ENCODE results near the gene TTLL11.

Gene TTLL11

GRCh38 chr9:121926351-121926801 is 166.7 kb downstream of the TTLL11 start:
- Histone ChIP-seq H2AK5ac (ENCODE audit: low read depth, low read length) (peak overlapping the region; percentile 58), H2BK120ac (ENCODE audit: low read depth, low read length) (no peak overlapping the region), H2BK5ac (ENCODE audit: low read length) (no peak overlapping the region), H2AFZ (ENCODE audit: low read length) (no peak overlapping the region), H3K4me1 (ENCODE audit: control insufficient read depth in 2 of 2, insufficient read depth in 1 of 2, low read depth in 1 of 2, low read length in 2 of 2) (peaks cover 0 to 7% of the 10 kb centered on the region in 2 donors), H3K27me3 (ENCODE audit: control insufficient read depth in 3 of 3, insufficient read depth in 3 of 3, low read depth in 1 of 3, low read length in 3 of 3) (peaks cover 0 to 5% (median 0%) of the 10 kb centered on the region in 3 experiments), H3K4me2 (ENCODE audit: insufficient read depth, low read length, poor library complexity, severe bottlenecking) (no peak overlapping the region), H4K91ac (ENCODE audit: low read depth, low read length, poor library complexity) (no peak overlapping the region), H3K4ac (ENCODE audit: low read length) (no peak overlapping the region), H2BK12ac (ENCODE audit: low read length) (no peak overlapping the region), H3K14ac (ENCODE audit: low read length) (peak overlapping the region; percentile 2), H3K27ac (replicated peaks; ENCODE audit: low read length) (no peak overlapping the region), H3K4me3 (ENCODE audit: low read length in 2 of 2) (no peak overlapping the region), H3K9ac (ENCODE audit: low read depth, low read length, poor library complexity) (no peak overlapping the region), H3K23ac (ENCODE audit: low read depth, low read length, poor library complexity) (no peak overlapping the region), H4K8ac (ENCODE audit: low read depth, low read length) (no peak overlapping the region), H3K79me1 (ENCODE audit: low read depth, low read length) (no peaks in the 10 kb centered on the region), H3K36me3 (replicated peaks in 1 of 2; ENCODE audit: control insufficient read depth in 2 of 2, insufficient read depth in 2 of 2, low read length in 2 of 2) (no peaks in the 10 kb centered on the region), H3K9me3 (replicated peaks in 1 of 2; ENCODE audit: control insufficient read depth in 2 of 2, insufficient read depth in 1 of 2, low read depth in 1 of 2, low read length in 2 of 2) (no peaks in the 10 kb centered on the region), H3K18ac (ENCODE audit: low read length) (peak overlapping the region; percentile 76), H2BK15ac (ENCODE audit: low read length) (no peak overlapping the region)
- no peak for DNase-seq (ENCODE audit: low spot score)
- WGBS, 2 donors (ENCODE audit: extremely low coverage in 2 of 2, insufficient read length in 2 of 2, insufficient replicate concordance in 1 of 2): no CpG with 5 or more reads among the region's 10 CpGs

- Histone ChIP-seq H3K4me2 (ENCODE audit: insufficient read depth, low read length, poor library complexity, severe bottlenecking) (no peak overlapping the region), H2BK120ac (ENCODE audit: low read depth, low read length) (no peak overlapping the region), H3K27ac (replicated peaks; ENCODE audit: low read length) (no peak overlapping the region), H3K36me3 (replicated peaks in 1 of 2; ENCODE audit: control insufficient read depth in 2 of 2, insufficient read depth in 2 of 2, low read length in 2 of 2) (no peaks in the 10 kb centered on the region), H3K4me3 (ENCODE audit: low read length in 2 of 2) (no peak overlapping the region), H2BK12ac (ENCODE audit: low read length) (no peak overlapping the region), H3K14ac (ENCODE audit: low read length) (no peak overlapping the region), H3K27me3 (ENCODE audit: control insufficient read depth in 3 of 3, insufficient read depth in 3 of 3, low read depth in 1 of 3, low read length in 3 of 3) (peaks cover 0 to 5% (median 0%) of the 10 kb centered on the region in 3 experiments), H4K91ac (ENCODE audit: low read depth, low read length, poor library complexity) (no peak overlapping the region), H2BK5ac (ENCODE audit: low read length) (no peak overlapping the region), H3K79me1 (ENCODE audit: low read depth, low read length) (no peaks in the 10 kb centered on the region), H3K4ac (ENCODE audit: low read length) (no peak overlapping the region), H2BK15ac (ENCODE audit: low read length) (no peak overlapping the region), H3K23ac (ENCODE audit: low read depth, low read length, poor library complexity) (no peak overlapping the region), H2AFZ (ENCODE audit: low read length) (no peak overlapping the region), H2AK5ac (ENCODE audit: low read depth, low read length) (peak overlapping the region; percentile 58), H3K9me3 (replicated peaks in 1 of 2; ENCODE audit: control insufficient read depth in 2 of 2, insufficient read depth in 1 of 2, low read depth in 1 of 2, low read length in 2 of 2) (no peaks in the 10 kb centered on the region), H3K9ac (ENCODE audit: low read depth, low read length, poor library complexity) (no peak overlapping the region), H4K8ac (ENCODE audit: low read depth, low read length) (no peak overlapping the region), H3K4me1 (ENCODE audit: control insufficient read depth in 2 of 2, insufficient read depth in 1 of 2, low read depth in 1 of 2, low read length in 2 of 2) (peaks cover 0 to 7% of the 10 kb centered on the region in 2 donors), H3K18ac (ENCODE audit: low read length) (peak overlapping the region; percentile 76)
- no CpG with 5 or more reads among the region's 12 CpGs for WGBS, 2 donors (ENCODE audit: extremely low coverage in 2 of 2, insufficient read length in 2 of 2, insufficient replicate concordance in 1 of 2)
- no peak for DNase-seq (ENCODE audit: low spot score)
Observed at GRCh38 chr9:121925935-121926334, 167.2 kb downstream of the TTLL11 start.

- Histone ChIP-seq H3K27me3 (ENCODE audit: control insufficient read depth in 3 of 3, insufficient read depth in 3 of 3, low read depth in 1 of 3, low read length in 3 of 3) (peaks cover 0 to 5% (median 0%) of the 10 kb centered on the region in 3 experiments), H3K4me1 (ENCODE audit: control insufficient read depth in 2 of 2, insufficient read depth in 1 of 2, low read depth in 1 of 2, low read length in 2 of 2) (peaks cover 0 to 7% of the 10 kb centered on the region in 2 donors), H2AK5ac (ENCODE audit: low read depth, low read length) (no peak overlapping the region), H2BK5ac (ENCODE audit: low read length) (no peak overlapping the region), H4K8ac (ENCODE audit: low read depth, low read length) (no peak overlapping the region), H3K4me2 (ENCODE audit: insufficient read depth, low read length, poor library complexity, severe bottlenecking) (no peak overlapping the region), H3K14ac (ENCODE audit: low read length) (no peak overlapping the region), H3K4me3 (ENCODE audit: low read length in 2 of 2) (no peak overlapping the region), H3K4ac (ENCODE audit: low read length) (no peak overlapping the region), H2BK15ac (ENCODE audit: low read length) (no peak overlapping the region), H3K79me1 (ENCODE audit: low read depth, low read length) (no peaks in the 10 kb centered on the region), H4K91ac (ENCODE audit: low read depth, low read length, poor library complexity) (no peak overlapping the region), H3K18ac (ENCODE audit: low read length) (no peak overlapping the region), H2BK120ac (ENCODE audit: low read depth, low read length) (no peak overlapping the region), H3K27ac (replicated peaks; ENCODE audit: low read length) (no peak overlapping the region), H3K23ac (ENCODE audit: low read depth, low read length, poor library complexity) (no peak overlapping the region), H3K9ac (ENCODE audit: low read depth, low read length, poor library complexity) (no peak overlapping the region), H3K9me3 (replicated peaks in 1 of 2; ENCODE audit: control insufficient read depth in 2 of 2, insufficient read depth in 1 of 2, low read depth in 1 of 2, low read length in 2 of 2) (no peaks in the 10 kb centered on the region), H2BK12ac (ENCODE audit: low read length) (no peak overlapping the region), H3K36me3 (replicated peaks in 1 of 2; ENCODE audit: control insufficient read depth in 2 of 2, insufficient read depth in 2 of 2, low read length in 2 of 2) (no peaks in the 10 kb centered on the region), H2AFZ (ENCODE audit: low read length) (no peak overlapping the region)
- no peak for DNase-seq (ENCODE audit: low spot score)
- no CpG with 5 or more reads among the region's 4 CpGs for WGBS, 2 donors (ENCODE audit: extremely low coverage in 2 of 2, insufficient read length in 2 of 2, insufficient replicate concordance in 1 of 2)
Observed at GRCh38 chr9:121924700-121925099, 168.4 kb downstream of the TTLL11 start.

GRCh38 chr9:121921444-121921843 is 171.7 kb downstream of the TTLL11 start:
- peaks cover 0 to 6% of the 10 kb centered on the region in 2 donors for H3K4me1 ChIP-seq (ENCODE audit: control insufficient read depth in 2 of 2, insufficient read depth in 1 of 2, low read depth in 1 of 2, low read length in 2 of 2)
- no CpG with 5 or more reads among the region's 1 CpG for WGBS, 2 donors (ENCODE audit: extremely low coverage in 2 of 2, insufficient read length in 2 of 2, insufficient replicate concordance in 1 of 2)
- no peak overlapping the region for H3K23ac ChIP-seq (ENCODE audit: low read depth, low read length, poor library complexity)
- no peak overlapping the region for H3K14ac ChIP-seq (ENCODE audit: low read length)
- H4K91ac ChIP-seq (ENCODE audit: low read depth, low read length, poor library complexity): no peak overlapping the region
- no peaks in the 10 kb centered on the region for H3K36me3 ChIP-seq (replicated peaks in 1 of 2; ENCODE audit: control insufficient read depth in 2 of 2, insufficient read depth in 2 of 2, low read length in 2 of 2)
- no peak overlapping the region for H2BK15ac ChIP-seq (ENCODE audit: low read length)
- no peak overlapping the region for H2AFZ ChIP-seq (ENCODE audit: low read length)
- H3K4ac ChIP-seq (ENCODE audit: low read length): no peak overlapping the region
- no peak overlapping the region for H2AK5ac ChIP-seq (ENCODE audit: low read depth, low read length)
- no peak overlapping the region for H2BK120ac ChIP-seq (ENCODE audit: low read depth, low read length)
- H3K4me3 ChIP-seq (ENCODE audit: low read length in 2 of 2): no peak overlapping the region
- no peak overlapping the region for H3K27ac ChIP-seq (replicated peaks; ENCODE audit: low read length)
- DNase-seq (ENCODE audit: low spot score): no peak
- H3K9ac ChIP-seq (ENCODE audit: low read depth, low read length, poor library complexity): no peak overlapping the region
- no peak overlapping the region for H3K18ac ChIP-seq (ENCODE audit: low read length)
- no peaks in the 10 kb centered on the region for H3K79me1 ChIP-seq (ENCODE audit: low read depth, low read length)
- H2BK5ac ChIP-seq (ENCODE audit: low read length): no peak overlapping the region
- H4K8ac ChIP-seq (ENCODE audit: low read depth, low read length): no peak overlapping the region
- no peak overlapping the region for H3K4me2 ChIP-seq (ENCODE audit: insufficient read depth, low read length, poor library complexity, severe bottlenecking)
- peaks cover 0 to 5% (median 0%) of the 10 kb centered on the region in 3 experiments for H3K27me3 ChIP-seq (ENCODE audit: control insufficient read depth in 3 of 3, insufficient read depth in 3 of 3, low read depth in 1 of 3, low read length in 3 of 3)
- no peaks in the 10 kb centered on the region for H3K9me3 ChIP-seq (replicated peaks in 1 of 2; ENCODE audit: control insufficient read depth in 2 of 2, insufficient read depth in 1 of 2, low read depth in 1 of 2, low read length in 2 of 2)
- no peak overlapping the region for H2BK12ac ChIP-seq (ENCODE audit: low read length)
